ENCODE data around the gene IGHMBP2. TPM values are rescaled to one million over a fixed set of nuclear protein-coding genes. Genes with fewer than 3 reads are reported as not detected.

Gene IGHMBP2
- total and polyA plus RNA-seq, 2 experiments from 2014 or later = 14.3 to 27.7 TPM

DNA sequence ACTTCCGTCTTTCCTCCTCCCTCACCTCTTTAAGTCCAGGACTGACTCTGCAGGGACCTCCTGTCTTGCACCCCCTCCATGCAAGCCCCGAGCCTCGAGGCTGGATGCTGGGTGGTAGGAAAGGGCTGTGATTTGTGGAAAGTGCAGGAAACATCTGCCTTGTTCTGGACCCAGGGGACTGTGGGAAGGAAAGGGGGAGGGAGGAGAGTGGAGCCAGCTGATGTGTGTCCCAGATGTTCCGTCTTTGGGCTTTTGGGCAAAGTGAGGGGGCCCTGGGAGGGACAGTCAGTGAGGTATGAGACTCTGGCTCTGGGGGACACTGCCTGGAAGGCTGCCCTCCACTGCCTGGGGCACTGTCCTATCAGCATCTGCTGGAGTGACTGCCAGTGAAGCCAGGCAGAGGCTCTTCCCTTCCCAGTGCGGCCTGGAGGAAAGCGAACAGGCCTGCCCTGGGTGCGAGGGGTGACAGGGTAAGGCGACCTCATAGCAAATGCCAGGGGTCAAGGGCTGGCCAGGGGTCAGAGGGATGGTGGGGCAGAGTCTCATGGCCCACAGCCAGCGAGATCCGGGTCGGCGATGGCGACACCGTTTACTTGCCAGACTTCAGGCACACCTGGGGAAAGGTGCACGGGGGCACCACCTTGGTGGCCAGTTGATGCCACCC, 75.4 kb downstream of the IGHMBP2 start:
- H3K4me1 ChIP-seq (ENCODE audit: insufficient read depth) = no peaks in the 10 kb centered on the region
- peaks cover 7% of the 10 kb centered on the region for H3K4me1 Mint-ChIP-seq
- H3K79me2 ChIP-seq (replicated peaks; ENCODE audit: insufficient read depth) = no peaks in the 10 kb centered on the region
- no peaks in the 10 kb centered on the region for H3K27me3 Mint-ChIP-seq (ENCODE audit: insufficient read depth, low read depth, poor library complexity)
- DNase-seq (ENCODE audit: low spot score) = no peak
- no peak for ATAC-seq
- no peaks in the 10 kb centered on the region for H3K36me3 ChIP-seq (ENCODE audit: insufficient read depth)
- 0 out of 2 replicates have a peak, but pooled peaks cover 3% of the 10 kb centered on the region for H3K9me2 ChIP-seq (ENCODE audit: insufficient read depth)
- H3K4me2 ChIP-seq = no peak overlapping the region
- no peak overlapping the region for H3K4me3 Mint-ChIP-seq
- TF ChIP-seq, protein P1, sequence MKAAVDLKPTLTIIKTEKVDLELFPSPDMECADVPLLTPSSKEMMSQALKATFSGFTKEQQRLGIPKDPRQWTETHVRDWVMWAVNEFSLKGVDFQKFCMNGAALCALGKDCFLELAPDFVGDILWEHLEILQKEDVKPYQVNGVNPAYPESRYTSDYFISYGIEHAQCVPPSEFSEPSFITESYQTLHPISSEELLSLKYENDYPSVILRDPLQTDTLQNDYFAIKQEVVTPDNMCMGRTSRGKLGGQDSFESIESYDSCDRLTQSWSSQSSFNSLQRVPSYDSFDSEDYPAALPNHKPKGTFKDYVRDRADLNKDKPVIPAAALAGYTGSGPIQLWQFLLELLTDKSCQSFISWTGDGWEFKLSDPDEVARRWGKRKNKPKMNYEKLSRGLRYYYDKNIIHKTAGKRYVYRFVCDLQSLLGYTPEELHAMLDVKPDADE (IDR thresholded peaks at IDR 0.05) = no peak
- TF ChIP-seq ZNF331 (CRISPR knock-in tag; IDR thresholded peaks at IDR 0.05; ENCODE audit: low read depth) = no peak
- TF ChIP-seq NANOG (IDR thresholded peaks at IDR 0.05; ENCODE audit: borderline replicate concordance) = no peak
- TF ChIP-seq, protein P2, sequence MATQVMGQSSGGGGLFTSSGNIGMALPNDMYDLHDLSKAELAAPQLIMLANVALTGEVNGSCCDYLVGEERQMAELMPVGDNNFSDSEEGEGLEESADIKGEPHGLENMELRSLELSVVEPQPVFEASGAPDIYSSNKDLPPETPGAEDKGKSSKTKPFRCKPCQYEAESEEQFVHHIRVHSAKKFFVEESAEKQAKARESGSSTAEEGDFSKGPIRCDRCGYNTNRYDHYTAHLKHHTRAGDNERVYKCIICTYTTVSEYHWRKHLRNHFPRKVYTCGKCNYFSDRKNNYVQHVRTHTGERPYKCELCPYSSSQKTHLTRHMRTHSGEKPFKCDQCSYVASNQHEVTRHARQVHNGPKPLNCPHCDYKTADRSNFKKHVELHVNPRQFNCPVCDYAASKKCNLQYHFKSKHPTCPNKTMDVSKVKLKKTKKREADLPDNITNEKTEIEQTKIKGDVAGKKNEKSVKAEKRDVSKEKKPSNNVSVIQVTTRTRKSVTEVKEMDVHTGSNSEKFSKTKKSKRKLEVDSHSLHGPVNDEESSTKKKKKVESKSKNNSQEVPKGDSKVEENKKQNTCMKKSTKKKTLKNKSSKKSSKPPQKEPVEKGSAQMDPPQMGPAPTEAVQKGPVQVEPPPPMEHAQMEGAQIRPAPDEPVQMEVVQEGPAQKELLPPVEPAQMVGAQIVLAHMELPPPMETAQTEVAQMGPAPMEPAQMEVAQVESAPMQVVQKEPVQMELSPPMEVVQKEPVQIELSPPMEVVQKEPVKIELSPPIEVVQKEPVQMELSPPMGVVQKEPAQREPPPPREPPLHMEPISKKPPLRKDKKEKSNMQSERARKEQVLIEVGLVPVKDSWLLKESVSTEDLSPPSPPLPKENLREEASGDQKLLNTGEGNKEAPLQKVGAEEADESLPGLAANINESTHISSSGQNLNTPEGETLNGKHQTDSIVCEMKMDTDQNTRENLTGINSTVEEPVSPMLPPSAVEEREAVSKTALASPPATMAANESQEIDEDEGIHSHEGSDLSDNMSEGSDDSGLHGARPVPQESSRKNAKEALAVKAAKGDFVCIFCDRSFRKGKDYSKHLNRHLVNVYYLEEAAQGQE (IDR thresholded peaks at IDR 0.05; ENCODE audit: unreplicated experiment) = no peak
- TF ChIP-seq POLR2AphosphoS5 (IDR thresholded peaks at IDR 0.05; ENCODE audit: low read depth) = no peak
- no peak for TF ChIP-seq ZNF114 (CRISPR knock-in tag; IDR thresholded peaks at IDR 0.05)
- TF ChIP-seq, protein P3, sequence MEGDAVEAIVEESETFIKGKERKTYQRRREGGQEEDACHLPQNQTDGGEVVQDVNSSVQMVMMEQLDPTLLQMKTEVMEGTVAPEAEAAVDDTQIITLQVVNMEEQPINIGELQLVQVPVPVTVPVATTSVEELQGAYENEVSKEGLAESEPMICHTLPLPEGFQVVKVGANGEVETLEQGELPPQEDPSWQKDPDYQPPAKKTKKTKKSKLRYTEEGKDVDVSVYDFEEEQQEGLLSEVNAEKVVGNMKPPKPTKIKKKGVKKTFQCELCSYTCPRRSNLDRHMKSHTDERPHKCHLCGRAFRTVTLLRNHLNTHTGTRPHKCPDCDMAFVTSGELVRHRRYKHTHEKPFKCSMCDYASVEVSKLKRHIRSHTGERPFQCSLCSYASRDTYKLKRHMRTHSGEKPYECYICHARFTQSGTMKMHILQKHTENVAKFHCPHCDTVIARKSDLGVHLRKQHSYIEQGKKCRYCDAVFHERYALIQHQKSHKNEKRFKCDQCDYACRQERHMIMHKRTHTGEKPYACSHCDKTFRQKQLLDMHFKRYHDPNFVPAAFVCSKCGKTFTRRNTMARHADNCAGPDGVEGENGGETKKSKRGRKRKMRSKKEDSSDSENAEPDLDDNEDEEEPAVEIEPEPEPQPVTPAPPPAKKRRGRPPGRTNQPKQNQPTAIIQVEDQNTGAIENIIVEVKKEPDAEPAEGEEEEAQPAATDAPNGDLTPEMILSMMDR (conservative IDR thresholded peaks at IDR 0.05; ENCODE audit: low read depth in 2 of 2) = no peak
- no peak for TF ChIP-seq STAT1 (IDR thresholded peaks at IDR 0.05; ENCODE audit: unreplicated experiment)
- no peak for TF ChIP-seq CREB1 (CRISPR knock-in tag; IDR thresholded peaks at IDR 0.05; ENCODE audit: low read depth)
- no peak for TF ChIP-seq EZH2 (IDR thresholded peaks at IDR 0.05; ENCODE audit: low read depth, unreplicated experiment)
- no peak for TF ChIP-seq EZH2phosphoT487 (IDR thresholded peaks at IDR 0.05; ENCODE audit: unreplicated experiment)
- no peak for TF ChIP-seq JUNB (IDR thresholded peaks at IDR 0.05; ENCODE audit: unreplicated experiment)
- TF ChIP-seq, protein P4, sequence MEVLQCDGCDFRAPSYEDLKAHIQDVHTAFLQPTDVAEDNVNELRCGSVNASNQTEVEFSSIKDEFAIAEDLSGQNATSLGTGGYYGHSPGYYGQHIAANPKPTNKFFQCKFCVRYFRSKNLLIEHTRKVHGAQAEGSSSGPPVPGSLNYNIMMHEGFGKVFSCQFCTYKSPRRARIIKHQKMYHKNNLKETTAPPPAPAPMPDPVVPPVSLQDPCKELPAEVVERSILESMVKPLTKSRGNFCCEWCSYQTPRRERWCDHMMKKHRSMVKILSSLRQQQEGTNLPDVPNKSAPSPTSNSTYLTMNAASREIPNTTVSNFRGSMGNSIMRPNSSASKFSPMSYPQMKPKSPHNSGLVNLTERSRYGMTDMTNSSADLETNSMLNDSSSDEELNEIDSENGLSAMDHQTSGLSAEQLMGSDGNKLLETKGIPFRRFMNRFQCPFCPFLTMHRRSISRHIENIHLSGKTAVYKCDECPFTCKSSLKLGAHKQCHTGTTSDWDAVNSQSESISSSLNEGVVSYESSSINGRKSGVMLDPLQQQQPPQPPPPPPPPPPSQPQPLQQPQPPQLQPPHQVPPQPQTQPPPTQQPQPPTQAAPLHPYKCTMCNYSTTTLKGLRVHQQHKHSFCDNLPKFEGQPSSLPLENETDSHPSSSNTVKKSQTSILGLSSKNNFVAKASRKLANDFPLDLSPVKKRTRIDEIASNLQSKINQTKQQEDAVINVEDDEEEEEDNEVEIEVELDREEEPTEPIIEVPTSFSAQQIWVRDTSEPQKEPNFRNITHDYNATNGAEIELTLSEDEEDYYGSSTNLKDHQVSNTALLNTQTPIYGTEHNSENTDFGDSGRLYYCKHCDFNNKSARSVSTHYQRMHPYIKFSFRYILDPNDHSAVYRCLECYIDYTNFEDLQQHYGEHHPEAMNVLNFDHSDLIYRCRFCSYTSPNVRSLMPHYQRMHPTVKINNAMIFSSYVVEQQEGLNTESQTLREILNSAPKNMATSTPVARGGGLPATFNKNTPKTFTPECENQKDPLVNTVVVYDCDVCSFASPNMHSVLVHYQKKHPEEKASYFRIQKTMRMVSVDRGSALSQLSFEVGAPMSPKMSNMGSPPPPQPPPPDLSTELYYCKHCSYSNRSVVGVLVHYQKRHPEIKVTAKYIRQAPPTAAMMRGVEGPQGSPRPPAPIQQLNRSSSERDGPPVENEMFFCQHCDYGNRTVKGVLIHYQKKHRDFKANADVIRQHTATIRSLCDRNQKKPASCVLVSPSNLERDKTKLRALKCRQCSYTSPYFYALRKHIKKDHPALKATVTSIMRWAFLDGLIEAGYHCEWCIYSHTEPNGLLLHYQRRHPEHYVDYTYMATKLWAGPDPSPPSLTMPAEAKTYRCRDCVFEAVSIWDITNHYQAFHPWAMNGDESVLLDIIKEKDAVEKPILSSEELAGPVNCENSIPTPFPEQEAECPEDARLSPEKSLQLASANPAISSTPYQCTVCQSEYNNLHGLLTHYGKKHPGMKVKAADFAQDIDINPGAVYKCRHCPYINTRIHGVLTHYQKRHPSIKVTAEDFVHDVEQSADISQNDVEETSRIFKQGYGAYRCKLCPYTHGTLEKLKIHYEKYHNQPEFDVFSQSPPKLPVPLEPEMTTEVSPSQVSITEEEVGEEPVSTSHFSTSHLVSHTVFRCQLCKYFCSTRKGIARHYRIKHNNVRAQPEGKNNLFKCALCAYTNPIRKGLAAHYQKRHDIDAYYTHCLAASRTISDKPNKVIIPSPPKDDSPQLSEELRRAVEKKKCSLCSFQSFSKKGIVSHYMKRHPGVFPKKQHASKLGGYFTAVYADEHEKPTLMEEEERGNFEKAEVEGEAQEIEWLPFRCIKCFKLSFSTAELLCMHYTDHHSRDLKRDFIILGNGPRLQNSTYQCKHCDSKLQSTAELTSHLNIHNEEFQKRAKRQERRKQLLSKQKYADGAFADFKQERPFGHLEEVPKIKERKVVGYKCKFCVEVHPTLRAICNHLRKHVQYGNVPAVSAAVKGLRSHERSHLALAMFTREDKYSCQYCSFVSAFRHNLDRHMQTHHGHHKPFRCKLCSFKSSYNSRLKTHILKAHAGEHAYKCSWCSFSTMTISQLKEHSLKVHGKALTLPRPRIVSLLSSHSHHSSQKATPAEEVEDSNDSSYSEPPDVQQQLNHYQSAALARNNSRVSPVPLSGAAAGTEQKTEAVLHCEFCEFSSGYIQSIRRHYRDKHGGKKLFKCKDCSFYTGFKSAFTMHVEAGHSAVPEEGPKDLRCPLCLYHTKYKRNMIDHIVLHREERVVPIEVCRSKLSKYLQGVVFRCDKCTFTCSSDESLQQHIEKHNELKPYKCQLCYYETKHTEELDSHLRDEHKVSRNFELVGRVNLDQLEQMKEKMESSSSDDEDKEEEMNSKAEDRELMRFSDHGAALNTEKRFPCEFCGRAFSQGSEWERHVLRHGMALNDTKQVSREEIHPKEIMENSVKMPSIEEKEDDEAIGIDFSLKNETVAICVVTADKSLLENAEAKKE (CRISPR knock-in tag; IDR thresholded peaks at IDR 0.05) = no peak
- H3K27ac Mint-ChIP-seq = no peak overlapping the region
- no peak overlapping the region for H3K27ac ChIP-seq (ENCODE audit: low read depth)
- H2AFZ ChIP-seq = no peak overlapping the region
- H3K9me3 Mint-ChIP-seq = peaks cover 11% of the 10 kb centered on the region
- H3K27me3 ChIP-seq (ENCODE audit: insufficient read depth) = no peaks in the 10 kb centered on the region
- no peaks in the 10 kb centered on the region for H3F3A ChIP-seq (replicated peaks; ENCODE audit: low read depth)
- no peaks in the 10 kb centered on the region for H4K20me1 ChIP-seq (replicated peaks; ENCODE audit: insufficient read depth)
- no peak overlapping the region for H3K4me3 ChIP-seq
- peaks cover 3% of the 10 kb centered on the region; the same call in 2 of the 3 replicates for H3K36me3 Mint-ChIP-seq (ENCODE audit: low read depth)
